ENCODE measurements around the gene DOC2B.

- TF ChIP-seq POLR2A (IDR thresholded peaks at IDR 0.05; ENCODE audit: control extremely low read depth in 1 of 2, low read depth in 2 of 2, low read length in 2 of 2), result no peak
- no peak for TF ChIP-seq TCF12 (IDR thresholded peaks at IDR 0.05; ENCODE audit: low read depth, low read length)
Observed at GRCh38 chr17:170130-170670, 11.2 kb downstream of the DOC2B start.

All from H1 (cell line).